GM10248 (cell line): Measurements from ENCODE around the gene KRT39.

ENCODE experiments used
- CTCF ChIA-PET: fragments of 300-600 bp; sonication (Branson Sonifier 250); formaldehyde crosslinking; extraction: SDS; loops from one replicate; lab custom pipeline; 2021; ENCODE audit warnings: antibody characterized with exemption; lab: Yijun Ruan, JAX
- POLR2A ChIA-PET: fragments of 350-650 bp; sonication (Branson Sonifier 250); formaldehyde crosslinking; extraction: SDS; loops from one replicate; lab custom pipeline; 2020; ENCODE audit warnings: antibody characterized with exemption; lab: Yijun Ruan, JAX
- DNase-seq: peaks from one replicate; pipeline ENCODE4 v3.0.0; 2012; ENCODE audit errors: extremely low spot score
- TF ChIP-seq, protein P1 (sequence below): IDR thresholded peaks from 2 replicates; pipeline ENCODE4 v1.5.1; 2012; ENCODE audit warnings: mild to moderate bottlenecking, low read depth; ENCODE audit errors: extremely low read depth, missing control alignments, control extremely low read depth

Gene KRT39

DNA sequence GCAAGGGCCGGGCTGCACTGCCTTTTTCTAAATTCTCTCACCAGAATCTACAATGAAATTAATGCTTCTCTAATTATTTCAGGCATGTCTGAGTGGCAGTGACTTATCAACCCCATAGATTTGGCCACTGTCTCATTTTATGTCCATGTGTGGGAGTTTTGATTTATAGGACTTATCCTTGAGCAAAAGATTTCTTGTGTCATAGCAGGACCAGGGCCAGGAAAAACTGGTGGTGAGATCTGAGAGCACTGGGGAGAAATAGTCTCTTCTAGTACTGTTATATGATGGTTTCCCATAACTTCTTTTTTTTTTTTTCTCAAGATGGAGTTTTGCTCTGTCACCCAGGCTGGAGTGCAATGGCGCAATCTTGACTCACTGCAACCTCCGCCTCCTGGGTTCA is 27.8 kb downstream of the KRT39 start:
- DNase-seq, result no peak
- CTCF ChIA-PET, result no interaction called here
- TF ChIP-seq, protein P1, sequence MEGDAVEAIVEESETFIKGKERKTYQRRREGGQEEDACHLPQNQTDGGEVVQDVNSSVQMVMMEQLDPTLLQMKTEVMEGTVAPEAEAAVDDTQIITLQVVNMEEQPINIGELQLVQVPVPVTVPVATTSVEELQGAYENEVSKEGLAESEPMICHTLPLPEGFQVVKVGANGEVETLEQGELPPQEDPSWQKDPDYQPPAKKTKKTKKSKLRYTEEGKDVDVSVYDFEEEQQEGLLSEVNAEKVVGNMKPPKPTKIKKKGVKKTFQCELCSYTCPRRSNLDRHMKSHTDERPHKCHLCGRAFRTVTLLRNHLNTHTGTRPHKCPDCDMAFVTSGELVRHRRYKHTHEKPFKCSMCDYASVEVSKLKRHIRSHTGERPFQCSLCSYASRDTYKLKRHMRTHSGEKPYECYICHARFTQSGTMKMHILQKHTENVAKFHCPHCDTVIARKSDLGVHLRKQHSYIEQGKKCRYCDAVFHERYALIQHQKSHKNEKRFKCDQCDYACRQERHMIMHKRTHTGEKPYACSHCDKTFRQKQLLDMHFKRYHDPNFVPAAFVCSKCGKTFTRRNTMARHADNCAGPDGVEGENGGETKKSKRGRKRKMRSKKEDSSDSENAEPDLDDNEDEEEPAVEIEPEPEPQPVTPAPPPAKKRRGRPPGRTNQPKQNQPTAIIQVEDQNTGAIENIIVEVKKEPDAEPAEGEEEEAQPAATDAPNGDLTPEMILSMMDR, result no peak
- POLR2A ChIA-PET, result no interaction called here

DNA sequence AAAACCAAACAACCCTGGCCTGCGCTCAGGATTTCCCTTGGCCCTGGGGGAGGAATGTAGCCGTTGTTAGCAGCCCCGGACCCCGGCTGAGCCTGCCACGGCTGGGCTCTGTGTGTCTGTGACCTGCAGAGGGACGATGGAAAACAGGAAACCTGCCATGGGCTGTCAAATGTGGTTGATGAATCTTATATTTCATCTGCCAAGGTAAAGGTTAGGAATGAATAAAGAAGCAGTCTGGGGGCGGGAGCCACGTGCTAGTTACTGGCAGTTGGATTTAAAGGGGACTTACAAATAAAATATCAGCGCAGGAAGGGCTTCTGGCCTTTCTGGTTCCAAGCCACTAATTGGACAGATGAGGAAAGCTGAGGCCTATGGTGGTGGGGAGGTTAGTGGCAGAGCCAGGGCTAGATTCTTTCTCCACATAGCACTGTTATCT is 29.3 kb downstream of the KRT39 start, which contains the start of gene KRT23:
TSS of gene KRT23 (minus strand) at position 263 of the 436 bp plus-strand sequence. CDS start 1,043 bp downstream, outside the sequence.
- ChIA-PET POLR2A (no interaction called here), CTCF (no interaction called here)
- no peak for DNase-seq
- TF ChIP-seq, protein P1, result no peak

DNA sequence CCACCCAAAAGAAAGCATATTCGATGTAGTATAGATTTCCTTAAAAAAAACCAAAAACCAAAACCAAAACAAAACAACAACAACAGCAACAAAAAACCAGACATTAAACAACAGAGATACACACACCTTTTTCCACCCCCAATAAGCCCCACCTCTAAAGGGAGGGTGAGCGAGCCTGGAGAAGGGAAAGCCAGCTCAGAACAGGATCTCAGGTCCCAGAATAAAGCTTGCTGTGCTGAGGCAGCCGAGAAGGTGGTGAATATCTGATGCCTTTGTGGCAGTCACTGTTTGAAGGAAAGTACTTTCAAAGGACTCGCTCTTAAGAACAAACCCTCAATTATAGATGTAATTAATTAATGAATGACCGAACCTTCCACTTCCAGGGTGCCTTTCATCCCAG is 29.8 kb downstream of the KRT39 start:
- CTCF ChIA-PET, result no interaction called here
- POLR2A ChIA-PET, result no interaction called here
- TF ChIP-seq, protein P1, result no peak
- no peak for DNase-seq

DNA sequence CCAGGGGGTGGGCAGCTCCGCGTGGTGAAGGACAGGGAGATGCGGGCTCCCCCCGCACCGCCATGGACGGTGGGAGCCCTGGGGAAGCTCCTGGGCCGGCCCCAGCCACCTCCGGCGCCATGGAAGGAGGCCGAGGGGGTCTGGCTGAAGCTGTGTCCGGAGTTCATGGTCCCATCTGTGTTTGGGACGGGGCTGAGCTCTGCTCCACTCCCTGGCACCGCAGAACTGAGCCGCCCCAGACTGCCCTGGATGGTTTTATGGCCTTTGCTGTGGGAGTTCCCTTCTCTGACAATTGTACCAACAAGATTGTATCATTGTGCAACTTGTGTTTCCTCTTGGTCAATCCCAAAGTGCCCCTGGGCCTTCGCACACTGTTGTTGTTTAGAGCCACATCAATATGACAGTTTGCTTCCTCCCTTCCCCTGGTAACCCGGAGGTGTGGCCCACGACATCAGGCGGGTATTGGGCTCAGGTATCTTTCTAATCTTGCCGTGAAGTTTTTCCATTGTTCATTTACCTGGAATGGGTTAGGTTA is 30.2 kb downstream of the KRT39 start:
- CTCF ChIA-PET, result no interaction called here
- TF ChIP-seq, protein P1, result no peak
- POLR2A ChIA-PET, result no interaction called here
- no peak for DNase-seq

DNA sequence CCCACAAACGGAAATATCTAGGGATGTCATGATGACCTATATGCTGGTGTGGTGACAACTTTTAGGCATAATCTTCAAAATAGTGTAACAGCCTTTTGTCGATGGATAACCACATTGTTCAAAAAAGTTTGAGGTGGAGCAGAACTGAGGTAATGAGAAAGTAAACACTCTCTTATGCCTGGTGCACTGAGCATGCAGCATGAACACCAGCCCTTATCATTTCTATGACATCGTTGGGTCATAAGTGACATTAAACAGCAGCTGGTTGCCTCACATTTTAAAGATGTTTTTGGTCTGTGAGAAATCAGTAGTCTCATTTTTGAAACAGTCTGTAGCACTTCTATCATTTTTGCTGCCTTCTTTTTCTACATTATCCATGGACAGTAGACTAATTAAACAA is 31.1 kb downstream of the KRT39 start:
- no peak for DNase-seq
- ChIA-PET CTCF (interaction anchor here (1.0 to 1.3 kb wide), 2 partner anchors 613 to 727 kb away, joined by 3 read pairs; no protein-coding TSS in a partner anchor), POLR2A (no interaction called here)
- TF ChIP-seq, protein P1, result no peak

DNA sequence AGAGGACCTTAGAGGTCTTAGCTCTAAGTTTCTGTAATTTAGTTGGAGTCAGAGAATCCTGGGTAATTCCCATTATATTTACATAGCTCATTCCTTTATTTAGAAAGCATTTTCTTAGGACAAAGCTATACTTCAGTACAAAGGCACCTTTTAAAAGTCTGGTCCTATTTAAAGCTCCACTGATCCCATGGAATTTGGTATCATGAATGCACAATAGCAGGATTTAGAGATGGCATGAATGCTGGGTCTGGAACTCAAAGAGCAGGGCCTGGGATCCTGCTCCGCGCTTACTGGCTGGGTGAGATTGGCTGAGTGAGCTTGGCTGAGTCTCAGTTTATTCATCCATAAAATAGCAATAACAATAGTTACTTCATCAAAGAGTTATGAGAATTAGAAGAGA is 34.1 kb downstream of the KRT39 start:
- ChIA-PET CTCF (interaction anchor here (1.3 to 1.6 kb wide), 2 partner anchors 17 to 731 kb away, joined by 3 to 6 read pairs; no protein-coding TSS in a partner anchor), POLR2A (no interaction called here)
- no peak for DNase-seq
- TF ChIP-seq, protein P1, result no peak
